ENCODE measurements around the gene FAM227B.
A peak's percentile ranks its signal among the peaks of the same experiment; 100 is the strongest.
"Not testable (repeated sequence)": the region's sequence is repeated elsewhere in the genome, so short reads cannot be mapped to it uniquely, and the experiment has no call there.

The FAM227B gene

GRCh38 chr15:49421991-49422390, 198.6 kb downstream of the FAM227B start:
- Mint-ChIP-seq H3K27ac (no peak overlapping the region), H3K9me3 (ENCODE audit: low read depth) (no peaks in the 10 kb centered on the region), H3K36me3 (no peaks in the 10 kb centered on the region), H3K4me3 (peak overlapping the region; percentile 1), H3K27me3 (no peaks in the 10 kb centered on the region), H3K4me1 (ENCODE audit: low read depth) (no peaks in the 10 kb centered on the region)

DNA sequence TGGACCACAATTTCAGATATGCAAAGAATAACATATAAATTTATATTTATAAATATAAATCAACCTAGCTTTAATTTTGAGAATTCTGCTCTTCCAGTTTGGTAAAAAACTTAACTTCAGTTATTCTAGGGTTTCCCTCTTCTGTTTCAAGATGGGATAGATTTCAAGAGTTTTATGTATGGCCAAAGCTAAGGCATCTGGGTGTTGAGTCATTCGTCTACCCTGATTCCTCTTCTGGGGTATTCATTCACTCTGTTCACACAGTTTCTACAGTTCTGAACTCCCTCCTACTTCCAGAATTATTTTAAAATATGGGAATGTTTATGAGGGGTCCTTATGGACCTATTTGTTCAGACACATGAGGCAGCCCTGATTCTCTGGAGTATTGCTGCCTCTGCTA, 201.8 kb downstream of the FAM227B start:
- H3K4me1 Mint-ChIP-seq (ENCODE audit: low read depth) = no peaks in the 10 kb centered on the region
- H3K27ac Mint-ChIP-seq = no peak overlapping the region
- H3K36me3 Mint-ChIP-seq = peaks cover 2% of the 10 kb centered on the region
- H3K4me3 Mint-ChIP-seq = no peak overlapping the region
- H3K27me3 Mint-ChIP-seq = peaks cover 3% of the 10 kb centered on the region
- H3K9me3 Mint-ChIP-seq (ENCODE audit: low read depth) = no peaks in the 10 kb centered on the region

DNA sequence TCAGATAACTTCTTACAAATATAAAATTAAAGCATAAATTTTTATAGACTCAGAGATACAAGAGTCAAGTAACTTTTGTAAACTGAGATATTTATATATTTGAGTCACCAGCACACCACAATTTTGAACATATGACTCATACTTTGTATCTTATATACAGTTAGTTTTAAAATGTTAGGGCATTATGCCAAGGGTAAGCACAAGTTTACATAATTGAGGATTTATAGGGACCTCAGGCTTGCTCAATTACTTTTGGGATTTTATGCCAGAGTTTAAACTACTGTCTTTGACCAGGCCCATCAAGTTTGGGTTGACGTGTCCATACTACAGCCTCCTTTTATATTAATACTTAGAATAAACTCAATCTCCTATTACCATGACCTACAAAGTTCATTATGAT, 205.0 kb downstream of the FAM227B start:
- H3K27ac Mint-ChIP-seq = no peak overlapping the region
- H3K4me3 Mint-ChIP-seq = no peak overlapping the region
- peaks cover 6% of the 10 kb centered on the region for H3K27me3 Mint-ChIP-seq
- H3K36me3 Mint-ChIP-seq = peaks cover 4% of the 10 kb centered on the region
- no peaks in the 10 kb centered on the region for H3K4me1 Mint-ChIP-seq (ENCODE audit: low read depth)
- no peaks in the 10 kb centered on the region for H3K9me3 Mint-ChIP-seq (ENCODE audit: low read depth)

GRCh38 chr15:49415149-49415548, 205.5 kb downstream of the FAM227B start:
- Mint-ChIP-seq H3K36me3 (peaks cover 4% of the 10 kb centered on the region), H3K27me3 (peaks cover 6% of the 10 kb centered on the region), H3K4me3 (no peak overlapping the region), H3K9me3 (ENCODE audit: low read depth) (no peaks in the 10 kb centered on the region), H3K4me1 (ENCODE audit: low read depth) (no peaks in the 10 kb centered on the region), H3K27ac (no peak overlapping the region)

DNA sequence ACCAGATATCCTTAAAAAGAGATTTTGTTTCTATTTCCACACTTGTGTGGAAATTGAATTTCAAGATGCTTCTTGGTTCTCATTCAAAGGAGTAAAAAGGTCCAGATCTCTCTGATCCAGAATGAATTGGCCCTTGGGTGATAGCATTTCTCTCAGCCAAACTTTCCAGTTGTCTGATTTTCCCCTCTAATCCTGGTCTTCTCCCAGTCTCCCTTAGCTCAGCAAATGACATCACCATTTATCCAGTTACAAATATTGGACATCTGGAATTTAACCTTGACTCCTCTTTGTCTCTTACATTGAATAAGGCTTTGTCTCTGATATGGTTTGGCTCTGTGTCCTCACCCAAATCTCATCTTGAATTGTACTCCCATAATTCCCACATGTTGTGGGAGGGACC, 207.8 kb downstream of the FAM227B start:
- H3K36me3 Mint-ChIP-seq = peaks cover 4% of the 10 kb centered on the region
- H3K4me1 Mint-ChIP-seq (ENCODE audit: low read depth) = no peaks in the 10 kb centered on the region
- H3K27ac Mint-ChIP-seq = no peak overlapping the region
- no peak overlapping the region for H3K4me3 Mint-ChIP-seq
- peaks cover 6% of the 10 kb centered on the region for H3K27me3 Mint-ChIP-seq
- H3K9me3 Mint-ChIP-seq (ENCODE audit: low read depth) = no peaks in the 10 kb centered on the region

DNA sequence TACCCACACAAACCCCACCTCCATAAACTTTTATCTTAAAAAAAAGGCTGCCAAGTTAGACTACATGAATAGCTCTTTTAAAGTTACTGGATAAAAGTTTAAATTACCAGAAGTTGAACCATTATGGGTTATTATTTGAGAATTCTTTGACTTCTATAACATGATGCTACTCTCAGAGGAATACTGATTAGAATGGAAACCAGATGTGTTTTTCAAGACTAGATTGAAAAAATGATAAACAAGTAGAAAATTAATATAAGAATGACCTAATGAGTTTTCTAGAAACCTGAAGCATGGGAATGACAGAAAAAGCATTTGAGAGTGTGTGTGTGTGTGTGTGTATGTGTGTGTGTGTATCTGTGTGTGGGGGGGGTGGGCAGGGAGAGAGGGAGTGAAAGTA, 210.0 kb downstream of the FAM227B start:
- Mint-ChIP-seq H3K4me1 (ENCODE audit: low read depth) (no peaks in the 10 kb centered on the region), H3K9me3 (ENCODE audit: low read depth) (no peaks in the 10 kb centered on the region), H3K27ac (no peak overlapping the region), H3K27me3 (peaks cover 2% of the 10 kb centered on the region), H3K36me3 (peaks cover 2% of the 10 kb centered on the region), H3K4me3 (no peak overlapping the region)

DNA sequence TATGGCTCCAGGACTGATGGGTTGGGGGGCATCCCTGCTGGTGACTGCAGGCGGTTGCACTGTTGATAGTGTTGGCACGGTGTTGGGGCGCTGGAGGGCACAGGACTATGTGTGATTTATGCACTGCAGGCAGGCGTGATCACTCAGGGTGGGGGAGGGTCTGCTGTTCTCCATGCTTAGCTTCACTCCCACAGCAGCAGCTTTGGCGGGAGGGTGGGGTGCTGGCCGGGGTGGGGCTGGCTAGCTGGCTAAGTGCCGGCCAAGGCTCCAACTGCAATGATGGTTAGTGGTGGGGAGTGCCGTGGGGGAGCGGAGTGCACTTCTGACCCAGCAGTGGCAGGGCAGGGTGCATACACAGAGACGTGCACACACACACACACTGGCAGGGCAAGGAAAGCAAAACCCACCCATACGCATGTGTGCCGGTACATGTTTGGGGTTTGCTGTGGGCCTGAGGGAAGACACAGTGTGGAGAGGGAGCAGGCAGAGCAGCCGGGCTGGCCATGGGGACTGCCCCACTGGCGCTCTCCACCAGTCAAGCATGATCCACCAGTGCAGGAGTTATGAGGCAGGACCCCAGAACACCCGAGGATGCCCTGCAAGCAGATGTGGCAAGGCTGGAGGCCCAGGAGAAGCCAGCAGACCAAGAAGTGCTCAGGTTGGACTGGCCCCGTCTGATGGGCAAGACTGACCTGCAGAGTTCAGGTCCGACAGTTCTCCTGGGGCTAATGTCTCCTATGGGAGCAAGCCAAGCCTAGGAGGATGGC, 214.1 kb downstream of the FAM227B start:
- H3K36me3 Mint-ChIP-seq = no peaks in the 10 kb centered on the region
- no peaks in the 10 kb centered on the region for H3K27me3 Mint-ChIP-seq

DNA sequence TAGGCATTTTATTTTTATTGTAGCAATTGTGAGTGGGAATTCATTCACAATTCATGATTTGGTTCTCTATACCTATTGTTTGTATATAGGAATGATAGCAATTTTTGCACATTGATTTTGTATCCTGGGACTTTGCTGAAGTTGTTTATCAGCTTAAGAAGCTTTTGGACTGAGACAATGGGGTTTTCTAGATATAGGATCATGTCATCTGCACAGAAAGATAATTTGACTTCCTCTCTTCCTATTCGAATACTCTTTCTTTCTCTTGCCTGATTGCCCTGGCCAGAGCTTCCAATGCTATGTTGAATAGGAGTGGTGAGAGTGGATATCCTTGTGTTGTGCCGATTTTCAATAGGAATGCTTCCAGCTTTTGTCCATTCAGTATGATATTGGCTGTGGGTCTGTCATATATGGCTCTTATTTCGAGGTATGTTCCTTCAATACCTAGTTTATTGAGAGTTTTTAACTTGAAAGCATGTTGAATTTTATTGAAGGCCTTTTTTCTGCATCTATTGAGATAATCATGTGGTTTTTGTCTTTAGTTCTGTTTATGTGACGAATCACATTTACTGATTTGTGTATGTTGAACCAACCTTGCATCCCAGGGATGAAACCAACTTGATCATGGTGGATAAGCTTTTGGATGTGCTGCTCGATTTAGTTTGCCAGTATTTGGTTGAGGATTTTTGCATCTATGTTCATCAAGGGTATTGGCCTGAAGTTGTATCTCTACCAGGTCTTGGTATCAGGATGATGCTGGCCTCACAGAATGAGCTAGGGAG, 217.9 kb downstream of the FAM227B start:
- not testable (repeated sequence) for H3K27me3 Mint-ChIP-seq; H3K9me3 Mint-ChIP-seq (ENCODE audit: low read depth); H3K4me3 Mint-ChIP-seq; H3K4me1 Mint-ChIP-seq (ENCODE audit: low read depth); H3K36me3 Mint-ChIP-seq; H3K27ac Mint-ChIP-seq

More for the DNA sequence above, 214.1 kb downstream of the FAM227B start:
- no peaks in the 10 kb centered on the region for H3K4me1 Mint-ChIP-seq (ENCODE audit: low read depth)
- no peak overlapping the region for H3K27ac Mint-ChIP-seq
- H3K9me3 Mint-ChIP-seq (ENCODE audit: low read depth) = no peaks in the 10 kb centered on the region
- no peak overlapping the region for H3K4me3 Mint-ChIP-seq

DNA sequence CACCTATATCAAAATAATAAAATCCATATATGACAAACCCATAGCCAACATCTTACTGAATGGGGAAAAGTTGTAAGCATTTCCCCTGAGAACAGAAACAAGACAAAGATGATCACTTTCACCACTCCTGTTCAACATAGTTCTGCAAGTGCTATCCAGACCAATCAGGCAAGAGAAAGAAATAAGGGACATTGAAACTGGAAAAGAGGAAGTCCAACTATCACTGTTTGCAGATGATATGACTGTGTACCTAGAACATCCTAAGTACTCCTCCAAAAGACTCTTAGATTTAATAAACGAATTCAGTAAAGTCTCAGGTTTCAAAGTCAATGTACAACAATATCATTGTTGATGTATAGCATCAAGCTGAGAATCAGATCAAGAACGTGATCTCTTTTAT, 233.1 kb downstream of the FAM227B start:
- H3K4me3 Mint-ChIP-seq = no peak overlapping the region
- H3K36me3 Mint-ChIP-seq = no peaks in the 10 kb centered on the region
- H3K4me1 Mint-ChIP-seq (ENCODE audit: low read depth) = no peaks in the 10 kb centered on the region
- H3K9me3 Mint-ChIP-seq (ENCODE audit: low read depth) = no peaks in the 10 kb centered on the region
- H3K27me3 Mint-ChIP-seq = peaks cover 4% of the 10 kb centered on the region
- H3K27ac Mint-ChIP-seq = no peak overlapping the region

- Mint-ChIP-seq H3K36me3 (peaks cover 2% of the 10 kb centered on the region), H3K4me1 (ENCODE audit: low read depth) (no peaks in the 10 kb centered on the region), H3K27ac (no peak overlapping the region), H3K4me3 (no peak overlapping the region), H3K9me3 (ENCODE audit: low read depth) (no peaks in the 10 kb centered on the region), H3K27me3 (peaks cover 4% of the 10 kb centered on the region)
Measured at GRCh38 chr15:49383266-49383665, 237.4 kb downstream of the FAM227B start.

DNA sequence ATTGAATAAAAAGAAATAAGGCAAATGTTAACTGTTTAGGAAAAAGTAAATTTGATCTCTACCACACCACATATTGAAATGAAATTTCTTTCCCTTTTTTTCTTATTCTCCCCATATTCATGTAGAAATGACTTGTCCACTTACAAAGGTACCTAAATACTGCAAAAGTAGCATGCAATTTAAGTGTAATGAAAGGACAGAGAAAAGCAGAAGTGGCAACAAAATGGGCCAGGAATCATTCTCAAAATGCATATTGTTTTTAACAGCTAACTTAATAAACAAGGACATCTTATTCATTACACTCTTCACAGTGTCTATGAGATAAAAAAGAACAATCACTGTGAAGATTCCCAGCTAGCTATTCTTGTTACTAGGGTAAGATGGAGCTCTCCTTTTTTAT, 238.2 kb downstream of the FAM227B start:
- H3K4me1 Mint-ChIP-seq (ENCODE audit: low read depth) = no peaks in the 10 kb centered on the region
- H3K27ac Mint-ChIP-seq = no peak overlapping the region
- peaks cover 2% of the 10 kb centered on the region for H3K36me3 Mint-ChIP-seq
- no peak overlapping the region for H3K4me3 Mint-ChIP-seq
- no peaks in the 10 kb centered on the region for H3K9me3 Mint-ChIP-seq (ENCODE audit: low read depth)
- peaks cover 4% of the 10 kb centered on the region for H3K27me3 Mint-ChIP-seq

DNA sequence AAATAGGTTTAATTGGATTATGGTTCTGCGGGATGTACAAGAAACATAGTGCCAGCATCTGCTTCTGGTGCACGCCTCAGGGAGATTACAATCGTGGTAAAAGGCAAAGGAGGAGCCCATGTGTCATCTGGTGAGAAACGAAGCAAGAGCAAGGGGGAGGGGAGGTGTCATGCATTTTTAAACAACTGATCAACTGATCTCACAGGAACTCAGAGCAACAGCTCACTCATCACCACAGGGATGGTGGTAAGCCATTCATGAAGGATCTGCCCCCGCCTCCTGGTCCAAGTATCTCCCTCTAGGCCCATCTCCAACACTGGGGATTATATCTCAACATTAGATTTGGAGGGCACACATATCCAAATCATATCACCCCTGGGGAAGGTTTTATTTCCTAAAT, 239.7 kb downstream of the FAM227B start:
- Mint-ChIP-seq H3K9me3 (ENCODE audit: low read depth) (no peaks in the 10 kb centered on the region), H3K4me3 (no peak overlapping the region), H3K36me3 (peaks cover 2% of the 10 kb centered on the region), H3K4me1 (ENCODE audit: low read depth) (no peaks in the 10 kb centered on the region), H3K27me3 (peaks cover 2% of the 10 kb centered on the region), H3K27ac (no peak overlapping the region)

DNA sequence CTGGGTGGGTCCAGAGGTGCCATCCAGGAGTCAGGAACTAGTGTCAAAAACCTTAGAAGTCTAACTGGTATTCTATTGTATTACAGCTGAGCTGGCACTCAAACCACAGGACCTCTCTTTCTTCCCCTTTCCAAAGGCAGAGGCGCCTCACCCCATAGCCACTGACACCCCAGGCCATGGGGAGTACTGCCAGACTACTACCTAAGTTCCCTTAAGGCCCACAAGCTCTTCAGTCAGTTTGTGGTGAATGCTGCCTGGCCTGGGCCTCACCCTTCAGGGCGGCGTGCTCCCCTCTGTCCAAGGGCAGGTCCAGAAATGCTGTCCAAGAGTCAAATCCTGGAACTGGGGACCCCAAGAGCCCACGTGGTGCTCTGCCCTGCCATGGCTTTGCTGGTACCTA, 240.6 kb downstream of the FAM227B start:
- Mint-ChIP-seq H3K27ac (no peak overlapping the region), H3K4me3 (no peak overlapping the region), H3K36me3 (peaks cover 2% of the 10 kb centered on the region), H3K27me3 (peaks cover 2% of the 10 kb centered on the region), H3K9me3 (ENCODE audit: low read depth) (no peaks in the 10 kb centered on the region), H3K4me1 (ENCODE audit: low read depth) (no peaks in the 10 kb centered on the region)

- Mint-ChIP-seq H3K4me3 (no peak overlapping the region), H3K9me3 (ENCODE audit: low read depth) (no peaks in the 10 kb centered on the region), H3K4me1 (ENCODE audit: low read depth) (no peaks in the 10 kb centered on the region), H3K27me3 (no peaks in the 10 kb centered on the region), H3K36me3 (no peaks in the 10 kb centered on the region), H3K27ac (no peak overlapping the region)
Measured at GRCh38 chr15:49372366-49372765, 248.3 kb downstream of the FAM227B start.

GRCh38 chr15:49370782-49371181, 249.8 kb downstream of the FAM227B start:
- Mint-ChIP-seq H3K27ac (no peak overlapping the region), H3K27me3 (no peaks in the 10 kb centered on the region), H3K9me3 (ENCODE audit: low read depth) (no peaks in the 10 kb centered on the region), H3K36me3 (peaks cover 6% of the 10 kb centered on the region), H3K4me3 (no peak overlapping the region), H3K4me1 (ENCODE audit: low read depth) (no peaks in the 10 kb centered on the region)

All from activated naive CD8-positive, alpha-beta T cell (primary cell).